KG1 (cell line): ENCODE data around the gene THEMIS.
"Not testable (repeated sequence)": the region's sequence is repeated elsewhere in the genome, so short reads cannot be mapped to it uniquely, and the experiment has no call there.

Experiments used
- DNase-seq: peaks from one replicate; lab custom pipeline; 2025; lab: John Stamatoyannopoulos, UW

The THEMIS gene

GRCh38 chr6:127900935-127901334 lies at the start of gene THEMIS:
Gene THEMIS, minus strand, starts transcription at chr6:127901058. Its CDS starts 126 bp downstream, at chr6:127900932.
- no peak for DNase-seq

GRCh38 chr6:127949251-127949650 lies 48.4 kb upstream of the THEMIS start:
- no peak for DNase-seq

GRCh38 chr6:127946388-127946787 lies 45.5 kb upstream of the THEMIS start:
- DNase-seq, result no peak

GRCh38 chr6:127945434-127946097 lies 44.7 kb upstream of the THEMIS start:
- no peak for DNase-seq

GRCh38 chr6:127941228-127941627 lies 40.4 kb upstream of the THEMIS start:
- DNase-seq, result no peak

GRCh38 chr6:127939442-127940066 lies 38.7 kb upstream of the THEMIS start:
- no peak for DNase-seq

- DNase-seq, result no peak
Measured at GRCh38 chr6:127938701-127939100, 37.8 kb upstream of the THEMIS start.

GRCh38 chr6:127937747-127938146 lies 36.9 kb upstream of the THEMIS start:
- DNase-seq, result no peak

DNA sequence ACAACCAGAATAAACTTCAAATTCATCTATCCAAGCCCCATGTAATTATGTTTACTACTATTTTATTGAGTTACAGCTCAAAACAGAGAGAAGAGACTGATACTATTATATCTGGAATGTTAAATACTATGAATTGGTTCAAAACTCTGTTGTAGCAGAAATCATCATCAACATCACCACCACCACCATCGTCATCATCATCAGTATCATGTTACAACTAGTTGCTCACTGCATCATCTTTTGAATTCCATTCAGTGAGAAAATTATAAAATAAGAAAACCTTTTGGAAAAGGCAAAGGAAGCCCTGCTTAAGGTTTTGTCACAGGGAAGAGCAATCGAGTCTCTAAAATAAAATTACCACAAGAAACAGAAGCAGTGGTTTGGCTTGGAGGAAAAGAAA lies 36.2 kb upstream of the THEMIS start:
- no peak for DNase-seq

GRCh38 chr6:127934956-127935355 lies 34.1 kb upstream of the THEMIS start:
- DNase-seq, result no peak

DNA sequence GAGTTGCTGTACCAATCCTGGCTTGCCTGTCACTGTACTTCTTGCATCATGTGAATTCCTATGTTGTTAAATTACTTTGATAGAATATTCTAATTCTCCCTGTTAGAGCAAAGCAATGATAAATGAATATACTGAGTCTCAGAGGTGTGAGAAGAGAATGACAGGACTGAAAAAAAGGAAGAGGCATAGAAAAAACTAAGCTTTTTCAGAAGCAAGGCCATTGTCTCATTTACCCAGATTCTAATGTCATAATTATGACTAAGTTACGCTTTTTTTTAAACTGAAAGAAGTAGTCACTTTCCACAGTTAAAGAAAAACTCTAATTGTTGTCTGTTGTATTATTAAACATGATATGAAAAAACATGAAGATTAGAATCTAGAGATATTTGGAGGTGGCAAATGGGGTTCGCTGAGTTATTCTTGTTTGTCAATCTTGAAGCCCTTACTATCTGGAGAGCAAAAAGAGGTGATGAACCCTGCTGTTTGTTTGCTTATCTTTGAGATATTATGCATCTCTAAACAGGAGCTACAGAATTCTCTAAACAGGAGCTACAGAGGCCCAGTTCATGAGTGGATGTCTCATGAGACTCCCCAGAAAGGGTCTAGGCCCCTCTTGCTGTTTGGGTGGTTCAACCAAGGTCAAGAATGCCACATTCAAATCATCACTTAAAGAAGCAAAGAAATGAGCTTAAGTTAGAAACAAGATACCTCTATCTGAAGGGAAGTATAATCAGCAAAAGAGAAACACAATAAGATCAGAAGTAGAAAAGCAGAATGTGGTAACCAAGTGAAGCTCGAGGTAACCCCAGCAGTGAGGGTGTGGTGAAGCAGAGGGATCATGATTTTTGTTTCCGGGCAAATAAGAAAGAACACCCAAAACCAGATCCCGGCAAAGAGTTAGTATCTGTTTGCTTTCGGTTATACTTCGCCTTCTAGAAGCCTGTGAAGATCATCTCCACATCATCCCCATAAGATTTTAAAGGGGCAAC lies 33.3 kb upstream of the THEMIS start:
- no peak for DNase-seq

- no peak for DNase-seq
Measured at GRCh38 chr6:127933137-127933536, 32.3 kb upstream of the THEMIS start.

DNA sequence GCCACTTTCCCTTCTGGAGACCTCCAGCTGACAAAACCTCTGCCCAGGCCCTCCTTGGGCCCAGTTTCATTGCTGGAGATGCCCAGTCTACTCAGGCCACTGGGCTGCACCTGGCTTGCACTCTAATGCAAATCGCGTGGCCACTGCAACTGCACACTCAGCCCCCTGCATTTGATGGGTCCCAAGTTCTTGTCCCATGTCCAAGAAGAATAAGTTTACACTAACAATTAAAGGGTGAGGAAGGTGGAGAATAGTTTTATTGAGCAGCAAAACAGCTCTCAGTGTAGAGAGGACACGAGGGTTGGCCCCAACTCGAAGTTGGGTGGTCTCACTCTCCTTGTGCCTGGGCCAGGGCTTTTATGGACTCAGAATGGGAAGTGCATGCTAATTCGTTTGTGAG lies 31.9 kb upstream of the THEMIS start:
- no peak for DNase-seq

DNA sequence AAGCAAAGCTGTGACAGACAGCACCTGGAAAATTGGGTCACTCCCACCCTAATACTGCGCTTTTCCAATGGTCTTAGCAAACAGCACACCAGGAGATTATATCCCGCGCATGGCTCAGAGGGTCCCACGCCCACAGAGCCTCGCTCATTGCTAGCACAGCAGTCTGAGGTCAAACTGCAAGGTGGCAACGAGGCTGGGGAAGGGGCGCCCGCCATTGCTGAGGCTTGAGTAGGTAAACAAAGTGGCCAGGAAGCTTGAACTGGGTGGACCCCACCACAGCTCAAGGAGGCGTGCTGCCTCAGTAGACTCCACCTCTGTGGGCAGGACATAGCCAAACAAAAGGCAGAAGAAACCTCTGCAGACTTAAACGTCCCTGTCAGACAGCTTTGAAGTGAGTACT lies 25.6 kb upstream of the THEMIS start:
- not testable (repeated sequence) for DNase-seq

GRCh38 chr6:127924440-127924839 lies 23.6 kb upstream of the THEMIS start:
- DNase-seq, result no peak

GRCh38 chr6:127924031-127924430 lies 23.2 kb upstream of the THEMIS start:
- DNase-seq, result no peak

- no peak for DNase-seq
Measured at GRCh38 chr6:127923135-127923534, 22.3 kb upstream of the THEMIS start.

GRCh38 chr6:127921982-127922381 lies 21.1 kb upstream of the THEMIS start:
- no peak for DNase-seq

- no peak for DNase-seq
Measured at GRCh38 chr6:127920804-127921203, 19.9 kb upstream of the THEMIS start.

- no peak for DNase-seq
Measured at GRCh38 chr6:127918506-127919427, 17.9 kb upstream of the THEMIS start.

GRCh38 chr6:127917766-127918165 lies 16.9 kb upstream of the THEMIS start:
- no peak for DNase-seq

DNA sequence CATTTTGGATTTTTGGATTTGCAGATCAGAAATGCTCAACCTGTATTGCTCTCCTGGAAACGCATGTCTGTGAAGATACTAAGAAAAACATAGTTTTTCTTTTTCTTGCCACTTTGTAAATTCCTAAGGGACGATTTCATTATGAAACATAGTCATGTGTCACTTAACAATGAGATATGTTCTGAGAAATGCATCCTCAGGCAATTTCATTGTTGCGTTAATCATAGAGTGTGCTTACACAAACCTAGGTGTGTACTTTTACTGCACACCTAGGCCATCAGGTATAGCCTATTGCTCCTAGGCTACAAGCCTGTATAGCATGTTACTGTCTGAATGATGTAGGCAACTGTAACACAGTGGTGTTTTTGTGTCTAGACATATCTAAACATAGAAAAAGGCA lies 13.4 kb upstream of the THEMIS start:
- no peak for DNase-seq
